Neural progenitor cell (in vitro differentiated cells): ENCODE measurements around the gene TUBA4B.

Experiments used
- EZH2 ChIP-seq: fragments of 200-600 bp; sonication (generic); IDR thresholded peaks from 2 replicates; pipeline ENCODE4 v1.6.1; 2017; ENCODE audit warnings: antibody characterized with exemption, mild to moderate bottlenecking, moderate library complexity
- EZH2phosphoT487 ChIP-seq: fragments of 200-600 bp; sonication (generic); IDR thresholded peaks from 2 replicates; pipeline ENCODE4 v1.6.1; 2017; ENCODE audit warnings: antibody characterized with exemption
- TF ChIP-seq, protein P1 (sequence below): fragments of 200-600 bp; sonication (generic); IDR thresholded peaks from 2 replicates; pipeline ENCODE4 v1.5.1; 2017; ENCODE audit warnings: antibody characterized with exemption, mild to moderate bottlenecking

DNA sequence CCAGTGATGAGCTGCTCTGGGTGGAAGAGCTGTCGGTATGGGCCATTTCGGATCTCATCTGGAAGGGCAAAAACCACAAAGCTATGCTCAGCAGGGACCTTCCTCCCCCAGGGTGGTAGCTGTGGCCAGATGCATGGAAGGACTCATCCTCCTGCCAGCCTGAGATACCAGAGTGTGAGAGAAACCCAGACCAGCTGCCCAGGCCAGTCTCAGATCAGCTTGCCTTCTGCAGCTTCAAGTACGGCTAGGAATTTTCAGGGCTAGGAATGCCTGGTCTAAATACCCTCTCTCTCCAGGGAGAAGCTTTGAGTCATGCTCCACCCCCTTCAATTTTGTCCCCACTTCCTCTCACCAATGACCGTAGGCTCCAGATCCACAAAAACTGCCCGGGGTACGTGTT is 1.4 kb upstream of the TUBA4B start:
- TF ChIP-seq, protein P1, sequence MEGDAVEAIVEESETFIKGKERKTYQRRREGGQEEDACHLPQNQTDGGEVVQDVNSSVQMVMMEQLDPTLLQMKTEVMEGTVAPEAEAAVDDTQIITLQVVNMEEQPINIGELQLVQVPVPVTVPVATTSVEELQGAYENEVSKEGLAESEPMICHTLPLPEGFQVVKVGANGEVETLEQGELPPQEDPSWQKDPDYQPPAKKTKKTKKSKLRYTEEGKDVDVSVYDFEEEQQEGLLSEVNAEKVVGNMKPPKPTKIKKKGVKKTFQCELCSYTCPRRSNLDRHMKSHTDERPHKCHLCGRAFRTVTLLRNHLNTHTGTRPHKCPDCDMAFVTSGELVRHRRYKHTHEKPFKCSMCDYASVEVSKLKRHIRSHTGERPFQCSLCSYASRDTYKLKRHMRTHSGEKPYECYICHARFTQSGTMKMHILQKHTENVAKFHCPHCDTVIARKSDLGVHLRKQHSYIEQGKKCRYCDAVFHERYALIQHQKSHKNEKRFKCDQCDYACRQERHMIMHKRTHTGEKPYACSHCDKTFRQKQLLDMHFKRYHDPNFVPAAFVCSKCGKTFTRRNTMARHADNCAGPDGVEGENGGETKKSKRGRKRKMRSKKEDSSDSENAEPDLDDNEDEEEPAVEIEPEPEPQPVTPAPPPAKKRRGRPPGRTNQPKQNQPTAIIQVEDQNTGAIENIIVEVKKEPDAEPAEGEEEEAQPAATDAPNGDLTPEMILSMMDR, result no peak
- TF ChIP-seq EZH2 (no peak), EZH2phosphoT487 (no peak)
